ENCODE measurements around the gene FAM3A.
"Not testable (repeated sequence)": the region's sequence is repeated elsewhere in the genome, so short reads cannot be mapped to it uniquely, and the experiment has no call there.

Gene FAM3A

GRCh38 chrX:154515966-154516655 is at the start of gene FAM3A:
TSS of gene FAM3A (minus strand) at chrX:154516232. CDS start at chrX:154515772, 460 bp downstream.
- FAIRE-seq, result no peak

GRCh38 chrX:154562295-154562694 is 46.3 kb upstream of the FAM3A start:
- FAIRE-seq, result not testable (repeated sequence)

GRCh38 chrX:154560326-154560725 is 44.3 kb upstream of the FAM3A start:
- not testable (repeated sequence) for FAIRE-seq

- not testable (repeated sequence) for FAIRE-seq
These were observed 42.9 kb upstream of the FAM3A start for GRCh38 chrX:154558896-154559295.

- FAIRE-seq, result not testable (repeated sequence)
These were observed 42.1 kb upstream of the FAM3A start for GRCh38 chrX:154558060-154558690.

GRCh38 chrX:154552112-154552806 is 36.2 kb upstream of the FAM3A start:
- not testable (repeated sequence) for FAIRE-seq

- FAIRE-seq, result no peak
These were observed 33.7 kb upstream of the FAM3A start for GRCh38 chrX:154549766-154550165.

GRCh38 chrX:154548028-154548316 is 31.9 kb upstream of the FAM3A start:
- no peak for FAIRE-seq

GRCh38 chrX:154547245-154548027 is 31.4 kb upstream of the FAM3A start, which contains the start of gene IKBKG:
TSS of gene IKBKG (plus strand) at chrX:154547620. CDS start at chrX:154552003, 4,383 bp downstream.
- no peak for FAIRE-seq

GRCh38 chrX:154546354-154547244 is 30.6 kb upstream of the FAM3A start, which contains the start of gene G6PD:
TSS of gene G6PD (minus strand) at chrX:154546846. CDS start at chrX:154546155, 691 bp downstream.
- no peak for FAIRE-seq

GRCh38 chrX:154545673-154546274 is 29.7 kb upstream of the FAM3A start:
- no peak for FAIRE-seq

- FAIRE-seq, result no peak
These were observed 26.8 kb upstream of the FAM3A start for GRCh38 chrX:154542723-154543424.

- no peak for FAIRE-seq
These were observed 26.1 kb upstream of the FAM3A start for GRCh38 chrX:154541896-154542722.

- no peak for FAIRE-seq
These were observed 25.5 kb upstream of the FAM3A start for GRCh38 chrX:154541589-154541895.

GRCh38 chrX:154540897-154541535 is 25.0 kb upstream of the FAM3A start:
- no peak for FAIRE-seq

- not testable (repeated sequence) for FAIRE-seq
These were observed 24.3 kb upstream of the FAM3A start for GRCh38 chrX:154540365-154540764.

- FAIRE-seq, result no peak
These were observed 23.0 kb upstream of the FAM3A start for GRCh38 chrX:154539077-154539476.

GRCh38 chrX:154535892-154536291 is 19.9 kb upstream of the FAM3A start:
- FAIRE-seq, result no peak

- FAIRE-seq, result peak; percentile 17
These were observed 18.7 kb upstream of the FAM3A start for GRCh38 chrX:154534526-154535322.
